H1 (cell line): ENCODE data around the gene CYB561D2. TPM values are rescaled to one million over a fixed set of nuclear protein-coding genes. Genes with fewer than 3 reads are reported as not detected.

ENCODE experiments used
- polyA plus RNA-seq, 7 experiments: library from polyadenylated mRNA; depleted of rRNA in 3 of 7; stranded (reverse) in 5 of 7; unstranded in 2 of 7; fragments of >200 nt in 5 of 7; fragments of 200-250 nt in 2 of 7; gene quantifications; 1 replicate in 5 of 7; 2 replicates in 1 of 7; 4 replicates in 1 of 7; pipeline versions ENCODE4 v1.2.1 to v1.2.3, GENCODE V29; 2011 to 2013; ENCODE audit warnings: missing spikeins in 2 of 7, mixed read lengths in 2 of 7
- total RNA-seq: library from RNA; stranded (reverse); fragmentation: NEBNext Ultra II Directional; extraction: Animal tissue kit (Norgen Biotek cat#: 25700); gene quantifications from 2 replicates; pipeline ENCODE4 v1.2.1, GENCODE V29; 2021

Gene CYB561D2
- total and polyA plus RNA-seq, 2 of the 8 experiments (the other 6 are each of a cell fraction or from before 2014, with no cell fraction given), result 9.8 to 34.0 TPM

Other genes starting within 250 kb of the CYB561D2 start
- 37.0 and 39.6 TPM in 2 replicates for gene SEMA3F, start 195.5 kb upstream of the CYB561D2 start, total RNA-seq
- 20.3 and 36.0 TPM in 2 replicates for gene SEMA3F, start 195.5 kb upstream of the CYB561D2 start, polyA plus RNA-seq (2011; rRNA removed)
- not detected in 2 replicates for gene GNAT1, start 159.3 kb upstream of the CYB561D2 start, total RNA-seq
- gene GNAT1, start 159.3 kb upstream of the CYB561D2 start, polyA plus RNA-seq (2011; rRNA removed), result 0.08 and 0.20 TPM in 2 replicates
- gene SLC38A3, start 145.6 kb upstream of the CYB561D2 start, total RNA-seq, result 0.57 and 1.2 TPM in 2 replicates
- gene SLC38A3, start 145.6 kb upstream of the CYB561D2 start, polyA plus RNA-seq (2011; rRNA removed), result 3.7 and 4.7 TPM in 2 replicates
- 168 and 169 TPM in 2 replicates for gene GNAI2, start 114.7 kb upstream of the CYB561D2 start, total RNA-seq
- 516 and 539 TPM in 2 replicates for gene GNAI2, start 114.7 kb upstream of the CYB561D2 start, polyA plus RNA-seq (2011; rRNA removed)
- gene SEMA3B, start 81.7 kb upstream of the CYB561D2 start, total RNA-seq, result 4.7 and 4.8 TPM in 2 replicates
- gene SEMA3B, start 81.7 kb upstream of the CYB561D2 start, polyA plus RNA-seq (2011; rRNA removed), result 3.0 and 7.1 TPM in 2 replicates
- 0.57 and 0.58 TPM in 2 replicates for gene LSMEM2, start 71.8 kb upstream of the CYB561D2 start, total RNA-seq
- 0.68 and 0.94 TPM in 2 replicates for gene LSMEM2, start 71.8 kb upstream of the CYB561D2 start, polyA plus RNA-seq (2011; rRNA removed)
- 88.8 and 97.8 TPM in 2 replicates for gene IFRD2, start 58.4 kb upstream of the CYB561D2 start, total RNA-seq
- 76.7 and 123 TPM in 2 replicates for gene IFRD2, start 58.4 kb upstream of the CYB561D2 start, polyA plus RNA-seq (2011; rRNA removed)
- 3.2 and 4.9 TPM in 2 replicates for gene HYAL3, start 51.5 kb upstream of the CYB561D2 start, total RNA-seq
- gene HYAL3, start 51.5 kb upstream of the CYB561D2 start, polyA plus RNA-seq (2011; rRNA removed), result 12.2 and 13.0 TPM in 2 replicates
- 10.1 and 11.3 TPM in 2 replicates for gene NAA80, start 51.5 kb upstream of the CYB561D2 start, total RNA-seq
- gene NAA80, start 51.5 kb upstream of the CYB561D2 start, polyA plus RNA-seq (2011; rRNA removed), result 16.7 and 23.9 TPM in 2 replicates
- gene HYAL1, start 47.3 kb upstream of the CYB561D2 start, total RNA-seq, result 1.7 and 2.0 TPM in 2 replicates
- 5.4 and 9.1 TPM in 2 replicates for gene HYAL1, start 47.3 kb upstream of the CYB561D2 start, polyA plus RNA-seq (2011; rRNA removed)
- 51.9 and 52.2 TPM in 2 replicates for gene HYAL2, start 28.1 kb upstream of the CYB561D2 start, total RNA-seq
- 176 and 199 TPM in 2 replicates for gene HYAL2, start 28.1 kb upstream of the CYB561D2 start, polyA plus RNA-seq (2011; rRNA removed)
- gene TUSC2, start 22.6 kb upstream of the CYB561D2 start, total RNA-seq, result 30.8 and 33.3 TPM in 2 replicates
- 65.4 and 73.6 TPM in 2 replicates for gene TUSC2, start 22.6 kb upstream of the CYB561D2 start, polyA plus RNA-seq (2011; rRNA removed)
- 10.3 and 11.2 TPM in 2 replicates for gene RASSF1, start 10.0 kb upstream of the CYB561D2 start, total RNA-seq
- 15.7 and 15.9 TPM in 2 replicates for gene RASSF1, start 10.0 kb upstream of the CYB561D2 start, polyA plus RNA-seq (2011; rRNA removed)
- gene ZMYND10, start 5.1 kb upstream of the CYB561D2 start, total RNA-seq, result 0.54 and 0.56 TPM in 2 replicates
- gene ZMYND10, start 5.1 kb upstream of the CYB561D2 start, polyA plus RNA-seq (2011; rRNA removed), result 0.79 and 0.93 TPM in 2 replicates
- 25.0 and 28.4 TPM in 2 replicates for gene NPRL2, start 87 bp upstream of the CYB561D2 start, total RNA-seq
- 51.4 and 52.3 TPM in 2 replicates for gene NPRL2, start 87 bp upstream of the CYB561D2 start, polyA plus RNA-seq (2011; rRNA removed)
- 25.3 and 25.4 TPM in 2 replicates for gene TMEM115, start 8.7 kb downstream of the CYB561D2 start, total RNA-seq
- gene TMEM115, start 8.7 kb downstream of the CYB561D2 start, polyA plus RNA-seq (2011; rRNA removed), result 32.4 and 41.9 TPM in 2 replicates
- 14.0 and 14.1 TPM in 2 replicates for gene CACNA2D2, start 152.8 kb downstream of the CYB561D2 start, total RNA-seq
- 24.9 and 25.0 TPM in 2 replicates for gene CACNA2D2, start 152.8 kb downstream of the CYB561D2 start, polyA plus RNA-seq (2011; rRNA removed)
- gene C3orf18, start 216.9 kb downstream of the CYB561D2 start, total RNA-seq, result 7.5 and 8.2 TPM in 2 replicates
- gene C3orf18, start 216.9 kb downstream of the CYB561D2 start, polyA plus RNA-seq (2011; rRNA removed), result 15.0 and 21.9 TPM in 2 replicates
- 9.6 and 9.7 TPM in 2 replicates for gene HEMK1, start 218.7 kb downstream of the CYB561D2 start, total RNA-seq
- gene HEMK1, start 218.7 kb downstream of the CYB561D2 start, polyA plus RNA-seq (2011; rRNA removed), result 10.6 and 13.4 TPM in 2 replicates